CD4-positive, alpha-beta memory T cell (primary cell): ENCODE data around the gene STK32B. TPM values are rescaled to one million over a fixed set of nuclear protein-coding genes. Genes with fewer than 3 reads are reported as not detected.

ENCODE experiments used
- CTCF ChIA-PET: fragments of 350-600 bp; sonication (Branson Sonifier 250); formaldehyde crosslinking; loops from one replicate; lab custom pipeline; 2021; ENCODE audit warnings: inconsistent platforms; ENCODE audit not compliant: partially characterized antibody; lab: Charles Lee
- POLR2A ChIA-PET: fragments of 350-600 bp; sonication (Branson Sonifier 250); formaldehyde crosslinking; loops from one replicate; lab custom pipeline; 2021; ENCODE audit not compliant: partially characterized antibody; lab: Charles Lee
- DNase-seq, 5 donors: peaks; one replicate each; pipeline versions ENCODE4 v3.0.0 to v3.0.0-alpha.2; 2020 to 2022; ENCODE audit warnings: mixed read lengths in 1 of 5
- H3K27ac ChIP-seq: one replicate; pipeline ENCODE4 v1.7.0; 2013; ENCODE audit warnings: low read depth, low read length
- H3K27me3 ChIP-seq: 2 replicates; pipeline ENCODE4 v1.7.0; 2013; ENCODE audit warnings: mild to moderate bottlenecking, low read length, moderate library complexity; ENCODE audit not compliant: insufficient read depth
- H3K36me3 ChIP-seq: 2 replicates; pipeline ENCODE4 v1.7.0; 2013; ENCODE audit warnings: mild to moderate bottlenecking, low read length, moderate library complexity; ENCODE audit not compliant: insufficient read depth
- H3K4me1 ChIP-seq: 2 replicates; pipeline ENCODE4 v1.7.0; 2013; ENCODE audit warnings: mild to moderate bottlenecking, low read length, moderate library complexity; ENCODE audit not compliant: insufficient read depth
- H3K4me3 ChIP-seq, 2 donors: one replicate each; pipeline ENCODE4 v1.7.0; 2013; ENCODE audit warnings: low read length in 2 of 2, mild to moderate bottlenecking in 1 of 2
- H3K9me3 ChIP-seq, 2 donors: one replicate each; pipeline ENCODE4 v1.7.0; 2013; ENCODE audit warnings: low read length in 2 of 2, control low read depth in 1 of 2; ENCODE audit not compliant: control insufficient read depth in 1 of 2
- H3K27ac Mint-ChIP-seq, 7 donors: one replicate each; pipeline ENCODE4 v1.8.0; 2020 to 2021; ENCODE audit warnings: mixed read lengths in 7 of 7, mild to moderate bottlenecking in 6 of 7, inconsistent platforms in 3 of 7, moderate library complexity in 3 of 7
- H3K27me3 Mint-ChIP-seq, 2 donors: one replicate each; pipeline ENCODE4 v1.8.0; 2020 to 2021; ENCODE audit warnings: mixed read lengths in 2 of 2
- H3K36me3 Mint-ChIP-seq, 2 donors: one replicate each; pipeline ENCODE4 v1.8.0; 2020 to 2021; ENCODE audit warnings: mixed read lengths in 2 of 2, inconsistent platforms in 1 of 2, mild to moderate bottlenecking in 1 of 2
- H3K4me1 Mint-ChIP-seq, 4 donors: one replicate each; pipeline ENCODE4 v1.8.0; 2020 to 2021; ENCODE audit warnings: mixed read lengths in 4 of 4, mild to moderate bottlenecking in 1 of 4
- H3K4me3 Mint-ChIP-seq, 8 donors: one replicate each; pipeline ENCODE4 v1.8.0; 2020 to 2021; ENCODE audit warnings: mixed read lengths in 8 of 8, mild to moderate bottlenecking in 7 of 8, moderate library complexity in 6 of 8, inconsistent platforms in 3 of 8
- H3K9me3 Mint-ChIP-seq, 8 donors: one replicate each; pipeline ENCODE4 v1.8.0; 2020 to 2021; ENCODE audit warnings: mixed read lengths in 8 of 8, mild to moderate bottlenecking in 5 of 8, inconsistent platforms in 3 of 8, moderate library complexity in 1 of 8
- intact Hi-C: fragments of 100-400 bp; cut with micrococcal nuclease; formaldehyde crosslinking; loops from one replicate; pipeline ENCODE4 v1.15.1; 2023
- polyA plus RNA-seq, 2 donors: library from polyadenylated mRNA; unstranded; fragments of 300-500 nt; fragmentation: Illumina TruSeq; gene quantifications; one replicate each; pipeline ENCODE4 v1.2.3, GENCODE V29; 2021
- total RNA-seq, 2 experiments: library from RNA; stranded (reverse); gene quantifications; one replicate each; pipeline ENCODE4 v1.2.3, GENCODE V29; 2021

STK32B gene
- total and polyA plus RNA-seq, 4 experiments from 2014 or later = not detected

DNA sequence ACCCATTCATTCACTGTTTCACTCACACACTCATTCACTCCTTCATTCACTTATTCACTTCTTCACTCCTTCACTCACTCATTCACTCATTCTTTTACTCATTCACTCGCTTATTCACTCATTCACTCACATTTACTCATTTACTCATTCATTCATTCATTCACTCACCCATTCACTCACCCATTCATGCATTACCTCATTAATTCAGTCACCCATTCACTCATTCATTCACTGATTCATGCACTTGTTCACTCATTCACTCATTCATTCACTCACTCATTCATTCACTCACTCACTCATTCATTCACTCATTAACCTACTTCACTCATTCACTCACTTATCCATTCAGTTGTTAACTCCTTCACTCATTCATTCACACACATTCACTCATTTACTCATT is 70.8 kb downstream of the STK32B start:
- Mint-ChIP-seq H3K4me3 (no peak overlapping the region), H3K4me1 (no peaks in the 10 kb centered on the region), H3K36me3 (no peaks in the 10 kb centered on the region), H3K9me3 (peaks cover 0 to 8% (median 2%) of the 10 kb centered on the region in 8 donors), H3K27ac (no peak overlapping the region), H3K27me3 (peaks cover 0 to 4% of the 10 kb centered on the region in 2 donors)
- CTCF ChIA-PET = no interaction called here
- intact Hi-C loops = no loop called here
- H3K9me3 ChIP-seq = no peaks in the 10 kb centered on the region
- no peak for DNase-seq
- no peak overlapping the region for H3K27ac ChIP-seq
- H3K4me1 ChIP-seq = no peaks in the 10 kb centered on the region
- H3K27me3 ChIP-seq = no peaks in the 10 kb centered on the region
- no peak overlapping the region for H3K4me3 ChIP-seq
- H3K36me3 ChIP-seq = no peaks in the 10 kb centered on the region
- POLR2A ChIA-PET = no interaction called here

DNA sequence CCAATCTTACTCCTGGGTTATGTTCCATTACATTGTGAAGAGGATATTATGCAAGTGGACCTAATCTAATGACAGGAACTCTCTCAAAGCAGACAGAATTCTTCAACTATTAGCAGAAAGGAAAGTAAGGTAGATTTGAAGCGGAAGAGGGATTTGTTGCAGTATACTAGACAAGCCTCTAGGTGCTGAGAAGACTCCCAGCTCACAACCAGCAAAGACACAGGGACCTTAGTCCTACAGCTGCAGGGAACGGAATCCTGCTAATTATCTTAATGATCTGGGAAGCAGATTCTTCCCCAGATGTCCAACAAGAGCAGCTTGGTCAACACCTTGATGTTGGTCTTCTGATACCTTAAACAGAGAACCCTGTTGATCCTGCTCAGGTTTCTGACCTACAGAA is 73.6 kb downstream of the STK32B start:
- ChIA-PET CTCF (no interaction called here), POLR2A (no interaction called here)
- no peaks in the 10 kb centered on the region for H3K4me1 ChIP-seq
- no peaks in the 10 kb centered on the region for H3K36me3 ChIP-seq
- peaks cover 4% of the 10 kb centered on the region in 2 donors for H3K27me3 Mint-ChIP-seq
- no peak overlapping the region for H3K27ac Mint-ChIP-seq
- no peaks in the 10 kb centered on the region for H3K36me3 Mint-ChIP-seq
- no peak overlapping the region for H3K4me3 Mint-ChIP-seq
- no peak overlapping the region for H3K4me3 ChIP-seq
- DNase-seq = no peak
- H3K9me3 Mint-ChIP-seq = peaks cover 0 to 8% (median 4%) of the 10 kb centered on the region in 8 donors
- H3K27me3 ChIP-seq = no peaks in the 10 kb centered on the region
- no peaks in the 10 kb centered on the region for H3K4me1 Mint-ChIP-seq
- intact Hi-C loops = no loop called here
- H3K27ac ChIP-seq = no peak overlapping the region
- no peaks in the 10 kb centered on the region for H3K9me3 ChIP-seq

DNA sequence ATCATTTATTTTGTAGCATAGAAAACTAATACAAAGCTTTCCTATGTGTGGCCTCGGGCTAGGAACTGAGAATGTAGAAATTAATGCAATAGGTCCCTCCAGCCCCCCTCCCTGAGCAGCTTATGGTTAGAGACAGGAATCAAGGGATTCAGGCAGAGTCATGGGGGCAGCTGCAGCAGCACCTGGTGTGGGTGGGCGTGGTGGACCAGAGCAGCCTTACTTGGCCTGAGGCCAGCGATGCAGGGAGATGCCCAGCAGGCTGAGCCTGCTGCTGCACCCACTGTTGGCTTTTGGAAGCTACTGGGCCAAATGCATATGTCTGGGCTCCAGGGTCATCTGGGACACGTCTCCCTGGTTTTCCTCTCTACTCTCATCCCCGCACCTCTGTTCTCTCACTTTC is 74.0 kb downstream of the STK32B start:
- H3K36me3 ChIP-seq = no peaks in the 10 kb centered on the region
- intact Hi-C loops = no loop called here
- no peak overlapping the region for H3K4me3 Mint-ChIP-seq
- no peaks in the 10 kb centered on the region for H3K9me3 ChIP-seq
- no peak overlapping the region for H3K4me3 ChIP-seq
- CTCF ChIA-PET = no interaction called here
- no peaks in the 10 kb centered on the region for H3K4me1 Mint-ChIP-seq
- no peak overlapping the region for H3K27ac ChIP-seq
- H3K27ac Mint-ChIP-seq = no peak overlapping the region
- H3K36me3 Mint-ChIP-seq = no peaks in the 10 kb centered on the region
- H3K9me3 Mint-ChIP-seq = peaks cover 0 to 8% (median 4%) of the 10 kb centered on the region in 8 donors
- H3K27me3 ChIP-seq = no peaks in the 10 kb centered on the region
- peaks cover 4 to 7% of the 10 kb centered on the region in 2 donors for H3K27me3 Mint-ChIP-seq
- no peak for DNase-seq
- POLR2A ChIA-PET = no interaction called here
- H3K4me1 ChIP-seq = no peaks in the 10 kb centered on the region

DNA sequence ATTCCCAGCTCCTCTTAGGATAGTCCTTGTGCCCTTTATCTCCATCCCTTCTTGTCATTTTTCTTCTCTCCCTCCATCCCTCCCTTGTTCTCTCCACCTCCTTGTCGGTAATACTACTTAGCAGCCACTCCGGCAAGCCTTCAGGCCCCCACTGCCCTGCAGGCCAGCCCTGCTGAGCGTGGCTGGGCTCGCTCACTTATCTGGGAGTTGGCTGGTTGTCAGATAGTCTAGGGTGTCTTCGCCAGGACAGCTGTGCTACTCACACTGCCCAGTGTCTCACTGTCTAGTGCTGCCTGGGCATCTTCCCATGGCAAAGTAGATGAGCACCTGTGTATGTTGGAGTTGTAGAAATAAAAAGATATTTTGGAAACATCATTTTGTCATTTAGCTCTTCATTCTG is 75.0 kb downstream of the STK32B start:
- Histone ChIP-seq H3K27ac (no peak overlapping the region), H3K36me3 (no peaks in the 10 kb centered on the region), H3K9me3 (no peaks in the 10 kb centered on the region), H3K4me3 (no peak overlapping the region), H3K4me1 (no peaks in the 10 kb centered on the region), H3K27me3 (no peaks in the 10 kb centered on the region)
- DNase-seq = no peak
- peaks cover 0 to 8% (median 4%) of the 10 kb centered on the region in 8 donors for H3K9me3 Mint-ChIP-seq
- no peak overlapping the region for H3K4me3 Mint-ChIP-seq
- H3K27ac Mint-ChIP-seq = no peak overlapping the region
- no peaks in the 10 kb centered on the region for H3K4me1 Mint-ChIP-seq
- CTCF ChIA-PET = no interaction called here
- POLR2A ChIA-PET = no interaction called here
- no peaks in the 10 kb centered on the region for H3K36me3 Mint-ChIP-seq
- intact Hi-C loops = no loop called here
- H3K27me3 Mint-ChIP-seq = peaks cover 4 to 10% of the 10 kb centered on the region in 2 donors

DNA sequence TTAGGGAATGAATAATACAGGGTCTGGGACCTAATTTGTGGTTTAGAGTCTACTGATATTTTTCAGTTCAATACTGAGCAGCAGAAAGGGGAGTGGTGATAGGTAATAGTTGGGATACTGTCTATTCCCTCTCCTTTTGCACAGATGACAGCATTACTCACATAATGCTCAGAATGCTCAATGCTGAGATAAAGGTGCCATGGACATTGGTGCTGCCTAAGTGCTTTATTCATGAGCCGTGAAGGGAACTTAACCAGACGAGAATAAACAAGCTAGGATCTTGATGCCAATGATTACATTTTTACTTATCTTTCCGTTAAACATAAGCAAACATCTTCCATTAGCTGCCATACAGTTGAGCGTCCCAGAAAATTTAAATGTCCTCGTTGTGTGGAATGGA is 75.6 kb downstream of the STK32B start:
- no peaks in the 10 kb centered on the region for H3K4me1 Mint-ChIP-seq
- no peak overlapping the region for H3K27ac ChIP-seq
- intact Hi-C loops = no loop called here
- H3K36me3 Mint-ChIP-seq = no peaks in the 10 kb centered on the region
- no peak overlapping the region for H3K4me3 ChIP-seq
- no peaks in the 10 kb centered on the region for H3K9me3 ChIP-seq
- no peaks in the 10 kb centered on the region for H3K36me3 ChIP-seq
- POLR2A ChIA-PET = no interaction called here
- no peak for DNase-seq
- H3K4me3 Mint-ChIP-seq = no peak overlapping the region
- H3K27ac Mint-ChIP-seq = no peak overlapping the region
- H3K9me3 Mint-ChIP-seq = peaks cover 0 to 13% (median 5%) of the 10 kb centered on the region in 8 donors
- H3K4me1 ChIP-seq = no peaks in the 10 kb centered on the region
- H3K27me3 Mint-ChIP-seq = peaks cover 4 to 10% of the 10 kb centered on the region in 2 donors
- CTCF ChIA-PET = no interaction called here
- H3K27me3 ChIP-seq = no peaks in the 10 kb centered on the region

DNA sequence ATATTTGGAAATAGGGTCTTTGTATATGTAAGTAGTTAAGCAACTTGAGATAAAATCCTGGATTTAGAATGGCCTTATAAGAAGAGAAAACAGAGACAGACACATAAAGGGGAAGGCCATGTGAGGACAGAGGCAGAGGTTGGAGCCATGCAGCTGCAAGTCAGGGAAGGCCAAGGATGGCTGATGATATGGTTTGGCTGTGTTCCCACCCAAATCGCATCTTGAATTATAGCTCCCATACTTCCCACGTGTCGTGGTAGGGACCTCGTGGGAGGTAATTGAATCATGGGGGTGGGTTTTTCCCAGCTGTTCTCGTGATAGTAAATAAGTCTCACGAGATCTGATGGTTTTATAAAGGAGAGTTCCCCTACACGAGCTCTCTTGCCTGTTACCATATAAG is 76.3 kb downstream of the STK32B start:
- no peaks in the 10 kb centered on the region for H3K4me1 Mint-ChIP-seq
- no peaks in the 10 kb centered on the region for H3K27me3 ChIP-seq
- no peak overlapping the region for H3K27ac ChIP-seq
- DNase-seq = no peak
- H3K4me3 ChIP-seq = no peak overlapping the region
- no peaks in the 10 kb centered on the region for H3K36me3 Mint-ChIP-seq
- intact Hi-C loops = no loop called here
- no peaks in the 10 kb centered on the region for H3K9me3 ChIP-seq
- POLR2A ChIA-PET = no interaction called here
- H3K4me3 Mint-ChIP-seq = no peak overlapping the region
- H3K27ac Mint-ChIP-seq = no peak overlapping the region
- H3K27me3 Mint-ChIP-seq = peaks cover 4 to 10% of the 10 kb centered on the region in 2 donors
- CTCF ChIA-PET = no interaction called here
- H3K9me3 Mint-ChIP-seq = peaks cover 0 to 13% (median 5%) of the 10 kb centered on the region in 8 donors
- H3K4me1 ChIP-seq = no peaks in the 10 kb centered on the region
- H3K36me3 ChIP-seq = no peaks in the 10 kb centered on the region

DNA sequence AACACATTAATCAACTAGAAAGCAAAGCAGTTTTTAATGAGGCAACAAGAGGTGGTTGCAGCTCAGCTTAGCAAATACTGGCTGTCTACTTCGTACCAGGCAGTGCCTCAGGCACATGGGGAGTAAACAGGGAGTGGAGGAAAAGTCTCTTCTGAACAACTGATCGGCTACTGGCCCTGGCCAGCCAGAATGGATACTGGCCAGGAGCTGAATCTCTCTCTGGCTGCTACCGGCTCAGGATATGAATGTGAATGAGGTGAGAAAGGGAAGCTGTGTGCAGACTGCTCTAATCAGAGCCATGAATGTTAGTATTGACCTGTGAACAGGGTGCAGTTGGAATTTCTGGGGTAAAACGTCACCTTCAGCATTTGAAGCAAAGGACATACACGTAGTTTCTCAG is 77.3 kb downstream of the STK32B start:
- intact Hi-C loops = no loop called here
- Histone ChIP-seq H3K27ac (no peak overlapping the region), H3K4me1 (no peaks in the 10 kb centered on the region), H3K9me3 (no peaks in the 10 kb centered on the region), H3K4me3 (no peak overlapping the region), H3K36me3 (no peaks in the 10 kb centered on the region), H3K27me3 (no peaks in the 10 kb centered on the region)
- Mint-ChIP-seq H3K36me3 (no peaks in the 10 kb centered on the region), H3K4me1 (no peaks in the 10 kb centered on the region), H3K27ac (no peak overlapping the region), H3K9me3 (peaks cover 0 to 13% (median 5%) of the 10 kb centered on the region in 8 donors), H3K4me3 (no peak overlapping the region), H3K27me3 (peaks cover 4 to 10% of the 10 kb centered on the region in 2 donors)
- ChIA-PET CTCF (no interaction called here), POLR2A (no interaction called here)
- no peak for DNase-seq

DNA sequence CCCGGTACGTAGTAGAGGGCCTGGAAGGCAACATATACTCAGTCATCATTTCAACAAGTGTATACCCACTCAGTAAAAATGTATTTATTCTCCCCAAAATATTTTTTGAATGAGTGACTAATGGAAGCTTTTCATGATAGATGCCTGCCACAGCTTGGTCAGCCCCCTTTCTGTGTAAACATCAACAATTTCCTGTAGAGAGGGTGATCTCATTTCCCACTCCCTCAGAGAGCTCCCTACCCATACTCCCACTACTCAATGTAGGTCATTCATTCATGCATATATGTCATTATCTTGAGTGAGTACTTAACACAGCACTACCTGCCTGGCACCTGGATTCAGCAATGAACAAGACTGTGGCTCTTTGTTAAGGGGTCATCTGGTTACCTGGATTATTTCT is 81.9 kb downstream of the STK32B start:
- Mint-ChIP-seq H3K27me3 (peaks cover 4 to 8% of the 10 kb centered on the region in 2 donors), H3K4me1 (no peaks in the 10 kb centered on the region), H3K4me3 (no peak overlapping the region), H3K9me3 (peaks cover 0 to 9% (median 1%) of the 10 kb centered on the region in 8 donors), H3K36me3 (no peaks in the 10 kb centered on the region), H3K27ac (no peak overlapping the region)
- H3K27ac ChIP-seq = no peak overlapping the region
- no peaks in the 10 kb centered on the region for H3K27me3 ChIP-seq
- ChIA-PET CTCF (no interaction called here), POLR2A (no interaction called here)
- intact Hi-C loops = no loop called here
- no peaks in the 10 kb centered on the region for H3K4me1 ChIP-seq
- H3K36me3 ChIP-seq = no peaks in the 10 kb centered on the region
- no peak overlapping the region for H3K4me3 ChIP-seq
- no peak for DNase-seq
- H3K9me3 ChIP-seq = no peaks in the 10 kb centered on the region
